HG03135 (cell line): ENCODE measurements around the gene CC2D1B.

Experiments used
- ATAC-seq: cut with Tn5 transposase; IDR thresholded peaks from one replicate; pipeline ENCODE4 v1.9.1; 2021; ENCODE audit warnings: mild to moderate bottlenecking, moderate library complexity; ENCODE audit not compliant: unreplicated experiment

Gene CC2D1B

GRCh38 chr1:52360595-52360968 is 5.4 kb downstream of the CC2D1B start:
- no peak for ATAC-seq

GRCh38 chr1:52359676-52360594 is 6.1 kb downstream of the CC2D1B start:
- no peak for ATAC-seq

GRCh38 chr1:52358851-52359497 is 7.0 kb downstream of the CC2D1B start:
- no peak for ATAC-seq

GRCh38 chr1:52357397-52357796 is 8.6 kb downstream of the CC2D1B start:
- ATAC-seq = no peak

GRCh38 chr1:52356818-52357355 is 9.1 kb downstream of the CC2D1B start:
- ATAC-seq = no peak

- ATAC-seq = no peak
These were observed 10.0 kb downstream of the CC2D1B start for GRCh38 chr1:52355847-52356505.

GRCh38 chr1:52355436-52355835 is 10.6 kb downstream of the CC2D1B start:
- ATAC-seq = no peak

- no peak for ATAC-seq
These were observed 13.3 kb downstream of the CC2D1B start for GRCh38 chr1:52352690-52353089.

GRCh38 chr1:52348704-52349300 is 17.2 kb downstream of the CC2D1B start:
- ATAC-seq = no peak

- ATAC-seq = no peak
These were observed 19.4 kb downstream of the CC2D1B start for GRCh38 chr1:52346653-52347052.

GRCh38 chr1:52345252-52345651 is 20.8 kb downstream of the CC2D1B start:
- no peak for ATAC-seq

- ATAC-seq = no peak
These were observed 22.0 kb downstream of the CC2D1B start for GRCh38 chr1:52343979-52344378.

GRCh38 chr1:52341655-52342260 is 24.2 kb downstream of the CC2D1B start:
- ATAC-seq = no peak

GRCh38 chr1:52337439-52337838 is 28.6 kb downstream of the CC2D1B start:
- ATAC-seq = no peak

GRCh38 chr1:52334906-52335528 is 31.0 kb downstream of the CC2D1B start:
- no peak for ATAC-seq

GRCh38 chr1:52332411-52332810 is 33.6 kb downstream of the CC2D1B start:
- ATAC-seq = no peak

GRCh38 chr1:52328615-52329014 is 37.4 kb downstream of the CC2D1B start:
- ATAC-seq = no peak

- no peak for ATAC-seq
These were observed 40.2 kb downstream of the CC2D1B start for GRCh38 chr1:52325786-52326185.

- ATAC-seq = no peak
These were observed 42.3 kb downstream of the CC2D1B start for GRCh38 chr1:52323731-52324130.

- no peak for ATAC-seq
These were observed 44.9 kb downstream of the CC2D1B start for GRCh38 chr1:52321061-52321460.
